Measurements from ENCODE around the gene PKD1L1. TPM values are rescaled to one million over a fixed set of nuclear protein-coding genes. Genes with fewer than 3 reads are reported as not detected.

PKD1L1 gene
- total RNA-seq, 1 donor from 2014 or later = 0.59 TPM

GRCh38 chr7:47843291-47843690 is 105.0 kb downstream of the PKD1L1 start:
- Histone ChIP-seq H3K36me3 (no peaks in the 10 kb centered on the region), H3K9me3 (no peaks in the 10 kb centered on the region), H3K4me3 (no peak overlapping the region), H3K4me1 (no peaks in the 10 kb centered on the region), H3K27ac (no peak overlapping the region), H3K27me3 (ENCODE audit: low read depth) (no peaks in the 10 kb centered on the region)
- DNase-seq (no peak), ATAC-seq (no peak)
- intact Hi-C loops (cut with DNase I) = no loop called here
- TF ChIP-seq CTCF (IDR thresholded peaks at IDR 0.05) = no peak

GRCh38 chr7:47839381-47839780 is 108.9 kb downstream of the PKD1L1 start:
- ATAC-seq = no peak

GRCh38 chr7:47837826-47838225 is 110.4 kb downstream of the PKD1L1 start:
- H3K36me3 ChIP-seq = no peaks in the 10 kb centered on the region
- H3K4me3 ChIP-seq = no peak overlapping the region
- H3K9me3 ChIP-seq = no peaks in the 10 kb centered on the region
- DNase-seq = no peak
- H3K27ac ChIP-seq = no peak overlapping the region
- H3K27me3 ChIP-seq (ENCODE audit: low read depth) = no peaks in the 10 kb centered on the region
- TF ChIP-seq CTCF (IDR thresholded peaks at IDR 0.05) = no peak
- intact Hi-C loops (cut with DNase I) = no loop called here
- no peak for ATAC-seq
- no peaks in the 10 kb centered on the region for H3K4me1 ChIP-seq

More at GRCh38 chr7:47839381-47839780, 108.9 kb downstream of the PKD1L1 start:
- no peaks in the 10 kb centered on the region for H3K9me3 ChIP-seq
- H3K4me1 ChIP-seq = no peaks in the 10 kb centered on the region
- H3K27me3 ChIP-seq (ENCODE audit: low read depth) = no peaks in the 10 kb centered on the region
- no peak for TF ChIP-seq CTCF (IDR thresholded peaks at IDR 0.05)
- no peak overlapping the region for H3K27ac ChIP-seq
- DNase-seq = no peak
- no peaks in the 10 kb centered on the region for H3K36me3 ChIP-seq
- no peak overlapping the region for H3K4me3 ChIP-seq
- intact Hi-C loops (cut with DNase I) = no loop called here

- H3K36me3 ChIP-seq = no peaks in the 10 kb centered on the region
- intact Hi-C loops (cut with DNase I) = no loop called here
- H3K4me3 ChIP-seq = no peak overlapping the region
- DNase-seq (no peak), ATAC-seq (no peak)
- H3K9me3 ChIP-seq = no peaks in the 10 kb centered on the region
- no peak for TF ChIP-seq CTCF (IDR thresholded peaks at IDR 0.05)
- H3K4me1 ChIP-seq = no peaks in the 10 kb centered on the region
- H3K27ac ChIP-seq = no peak overlapping the region
- no peaks in the 10 kb centered on the region for H3K27me3 ChIP-seq (ENCODE audit: low read depth)
Observed at GRCh38 chr7:47836503-47837202, 111.6 kb downstream of the PKD1L1 start.

GRCh38 chr7:47836080-47836479 is 112.2 kb downstream of the PKD1L1 start:
- Histone ChIP-seq H3K36me3 (no peaks in the 10 kb centered on the region), H3K9me3 (no peaks in the 10 kb centered on the region), H3K4me3 (no peak overlapping the region), H3K4me1 (no peaks in the 10 kb centered on the region), H3K27me3 (ENCODE audit: low read depth) (no peaks in the 10 kb centered on the region), H3K27ac (no peak overlapping the region)
- no peak for ATAC-seq
- no peak for DNase-seq
- intact Hi-C loops (cut with DNase I) = no loop called here
- no peak for TF ChIP-seq CTCF (IDR thresholded peaks at IDR 0.05)

All from lower lobe of right lung (tissue), 2 donors.